GM18907 (cell line): ENCODE data around the gene FNDC3B.

ENCODE experiments used
- ATAC-seq: cut with Tn5 transposase; IDR thresholded peaks from one replicate; pipeline ENCODE4 v1.9.1; 2021; ENCODE audit warnings: mild to moderate bottlenecking, moderate library complexity; ENCODE audit not compliant: unreplicated experiment

FNDC3B gene

DNA sequence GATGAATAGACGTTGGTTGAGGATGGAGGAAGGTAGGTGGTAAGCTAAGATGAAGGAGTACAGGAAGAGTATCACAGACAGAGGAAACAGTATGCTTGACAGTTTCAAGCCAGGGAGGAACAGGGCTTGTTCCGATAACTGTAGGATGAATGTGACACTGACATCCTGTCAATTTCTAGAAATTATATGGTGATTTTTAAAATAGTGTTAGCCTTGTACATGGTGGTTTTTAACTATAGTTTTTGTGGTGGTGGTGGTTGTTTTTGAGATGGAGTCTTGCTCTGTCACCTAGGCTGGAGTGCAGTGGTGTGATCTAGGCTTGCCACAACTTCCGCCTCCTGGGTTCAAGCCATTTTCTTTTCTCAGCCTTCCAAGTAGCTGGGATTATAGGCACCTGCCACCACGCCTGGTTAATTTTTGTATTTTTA lies 92.8 kb downstream of the FNDC3B start:
- ATAC-seq: no peak

DNA sequence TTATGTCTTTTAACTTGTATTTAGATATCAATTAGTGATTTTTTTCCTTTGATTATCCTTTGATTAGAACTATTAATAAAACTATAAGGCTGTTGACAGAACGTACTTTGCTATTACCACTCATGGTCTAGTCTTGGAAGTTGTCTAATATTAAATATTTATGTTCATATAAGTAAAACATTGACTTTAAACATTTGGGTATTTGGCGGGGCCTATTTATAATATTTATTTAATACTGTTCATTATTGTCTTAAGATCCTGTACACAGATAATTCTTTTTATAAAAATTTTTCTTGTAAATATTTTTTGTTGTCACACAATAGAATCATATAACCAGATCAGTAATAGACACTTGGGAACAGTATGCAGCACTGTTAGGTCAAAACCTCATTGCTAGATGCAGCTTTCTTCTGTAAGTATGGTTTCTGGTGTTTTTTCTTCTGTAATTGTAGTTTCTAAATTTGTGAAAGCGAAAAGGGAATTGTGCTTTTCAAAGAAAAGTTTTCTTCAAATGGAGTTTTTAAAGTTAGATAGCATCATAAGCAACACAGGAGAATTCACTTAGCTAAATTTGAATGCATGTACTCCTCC lies 93.4 kb downstream of the FNDC3B start:
- no peak for ATAC-seq

DNA sequence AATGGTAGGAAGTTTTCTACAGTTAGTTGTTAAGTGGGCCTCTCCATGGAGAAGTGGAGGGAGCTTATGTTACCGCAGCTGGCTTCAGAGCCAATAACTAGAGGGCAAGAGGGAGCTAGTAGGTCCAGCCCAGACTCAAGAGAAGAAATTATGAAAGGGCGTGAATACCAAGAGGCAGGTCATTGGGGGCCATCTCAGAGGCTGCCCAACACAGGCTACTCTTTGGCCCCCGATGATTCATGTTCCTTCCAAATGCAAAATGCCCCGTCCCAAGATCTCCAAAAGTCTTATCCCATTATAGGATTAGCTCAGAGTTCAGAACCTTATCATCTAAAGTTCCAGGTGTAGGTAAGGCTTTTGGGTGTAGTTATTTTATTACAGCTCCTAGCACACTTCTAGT lies 94.5 kb downstream of the FNDC3B start:
- ATAC-seq: no peak

DNA sequence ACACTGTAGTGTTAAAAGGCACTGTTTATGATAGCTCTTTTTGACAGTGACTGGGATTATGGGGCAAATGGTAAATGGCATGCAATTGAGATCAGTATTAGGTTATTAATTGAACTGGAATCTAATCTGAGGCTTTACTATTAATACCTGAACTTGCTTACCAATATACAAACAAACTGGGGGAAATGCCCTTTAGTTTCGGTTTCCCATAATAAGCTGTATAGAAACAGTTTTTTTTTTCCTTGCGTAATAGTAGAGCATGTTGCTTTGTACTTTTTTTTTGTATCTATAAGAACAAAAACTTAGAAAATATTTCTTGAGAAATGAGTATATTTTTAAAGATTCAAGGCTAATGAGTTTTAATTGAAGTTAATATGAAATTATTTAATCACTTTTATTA lies 95.0 kb downstream of the FNDC3B start:
- ATAC-seq: peak; percentile 48

DNA sequence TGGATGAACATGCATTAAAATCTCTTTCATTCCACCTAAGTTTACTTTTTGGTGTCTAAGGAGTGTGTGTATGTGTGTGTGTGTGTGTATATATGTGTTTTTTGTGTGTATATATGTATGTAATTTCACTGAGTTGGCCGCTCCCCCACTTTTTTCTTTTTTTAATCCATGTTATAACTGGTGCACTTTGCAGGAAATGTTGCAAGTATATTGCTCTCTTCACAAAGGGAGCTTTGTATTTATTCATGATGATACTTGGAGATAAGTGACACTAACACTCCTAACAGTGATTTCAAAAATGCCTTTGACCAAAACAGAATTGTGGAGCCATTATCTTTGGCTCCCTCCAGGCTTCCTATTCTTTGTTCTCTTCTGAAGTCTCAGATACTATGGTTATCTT lies 95.8 kb downstream of the FNDC3B start:
- no peak for ATAC-seq

DNA sequence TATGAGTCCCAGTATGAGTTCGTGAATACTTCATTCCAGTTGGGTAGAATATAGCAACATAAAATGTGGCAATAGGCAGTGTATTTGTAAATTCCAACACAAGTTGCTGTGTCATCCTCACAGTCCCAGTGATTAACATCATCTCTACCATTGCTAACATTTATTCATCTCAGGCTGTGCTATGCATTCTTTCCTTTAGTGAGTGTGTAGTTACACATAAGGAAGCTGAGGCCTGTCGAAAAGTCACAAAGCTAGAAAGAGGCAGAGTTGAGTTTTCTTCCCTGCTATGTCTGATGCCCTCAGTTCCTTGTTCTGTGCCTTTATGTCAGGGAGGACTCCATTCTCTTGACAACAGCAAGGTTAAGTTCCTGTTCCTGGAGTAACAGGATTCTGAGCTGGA lies 96.4 kb downstream of the FNDC3B start:
- no peak for ATAC-seq

DNA sequence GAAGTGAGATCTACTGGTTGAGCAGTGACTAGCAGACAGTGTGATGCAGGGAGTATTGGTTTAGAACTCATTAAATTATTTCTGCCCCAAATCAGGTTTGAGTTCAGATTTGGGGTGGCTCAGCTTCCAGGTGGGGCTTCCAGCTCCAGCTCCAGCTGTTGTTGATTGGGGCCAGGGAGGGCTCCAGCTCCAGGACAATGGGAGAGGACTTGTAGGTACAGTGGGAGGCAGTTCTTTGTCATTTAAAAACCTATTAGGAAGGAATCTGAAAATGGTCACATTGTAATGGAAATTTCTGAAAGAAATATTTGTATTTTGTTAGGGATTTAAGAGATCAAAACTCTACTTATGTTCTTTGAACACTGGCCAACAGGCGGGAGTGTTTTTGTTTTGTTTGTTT lies 97.0 kb downstream of the FNDC3B start:
- no peak for ATAC-seq

DNA sequence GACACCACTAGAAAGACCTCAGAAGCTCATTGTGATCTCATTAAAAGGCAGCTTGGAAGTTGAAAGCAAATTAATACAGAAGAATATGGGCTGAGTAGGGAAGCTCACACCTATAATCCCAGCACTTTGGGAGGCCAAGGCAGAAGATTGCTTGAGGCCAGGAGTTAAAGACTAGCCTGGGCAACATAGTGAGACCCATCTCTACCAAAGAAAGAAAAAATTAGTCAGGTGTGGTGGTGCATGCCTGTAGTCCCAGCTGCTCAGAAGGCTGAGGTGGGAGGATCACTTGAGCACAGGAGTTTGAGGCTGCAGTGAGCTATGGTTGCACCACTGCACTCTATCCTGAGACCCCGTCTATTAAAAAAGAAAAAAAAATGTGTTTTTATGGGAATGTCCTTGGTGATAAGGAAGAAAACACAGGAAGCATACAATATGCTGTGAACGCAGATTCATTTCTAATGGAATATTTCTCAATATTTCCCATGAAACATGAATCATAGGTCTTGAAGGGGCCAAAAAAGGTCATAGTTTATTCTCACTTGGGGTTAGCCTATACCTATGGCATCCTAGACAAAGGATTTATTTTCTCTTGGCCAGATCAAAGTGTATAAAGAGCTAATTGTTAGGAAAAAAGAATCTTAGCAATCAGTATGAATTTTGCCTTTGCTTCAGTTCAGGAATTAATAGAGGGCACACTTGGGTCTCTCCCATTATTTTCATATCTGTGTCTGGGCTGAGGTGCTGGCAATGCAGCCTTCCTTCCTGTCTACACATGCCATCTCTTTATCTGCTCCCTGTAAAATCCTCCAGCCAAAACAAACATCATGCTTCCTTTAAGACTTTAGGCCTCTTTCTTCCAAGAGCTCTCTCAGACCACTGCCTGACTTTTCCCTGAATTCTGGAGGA lies 98.2 kb downstream of the FNDC3B start:
- no peak for ATAC-seq

DNA sequence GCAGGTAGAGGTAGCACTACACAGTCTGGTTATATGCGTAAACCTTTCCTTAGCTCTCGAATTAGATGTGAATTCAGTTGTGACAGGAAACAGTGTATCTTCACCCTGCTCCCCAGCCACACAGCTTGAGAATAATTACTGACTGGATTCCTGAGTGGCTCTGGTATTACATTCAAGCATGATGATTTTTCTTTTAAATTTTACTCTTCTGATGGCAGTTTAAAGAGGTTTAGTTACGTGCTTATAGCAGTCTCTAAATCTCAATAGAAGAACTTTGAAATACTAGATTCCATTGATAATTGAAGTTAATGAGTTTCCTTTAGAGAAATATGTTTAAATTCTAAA lies 98.8 kb downstream of the FNDC3B start:
- ATAC-seq: no peak

DNA sequence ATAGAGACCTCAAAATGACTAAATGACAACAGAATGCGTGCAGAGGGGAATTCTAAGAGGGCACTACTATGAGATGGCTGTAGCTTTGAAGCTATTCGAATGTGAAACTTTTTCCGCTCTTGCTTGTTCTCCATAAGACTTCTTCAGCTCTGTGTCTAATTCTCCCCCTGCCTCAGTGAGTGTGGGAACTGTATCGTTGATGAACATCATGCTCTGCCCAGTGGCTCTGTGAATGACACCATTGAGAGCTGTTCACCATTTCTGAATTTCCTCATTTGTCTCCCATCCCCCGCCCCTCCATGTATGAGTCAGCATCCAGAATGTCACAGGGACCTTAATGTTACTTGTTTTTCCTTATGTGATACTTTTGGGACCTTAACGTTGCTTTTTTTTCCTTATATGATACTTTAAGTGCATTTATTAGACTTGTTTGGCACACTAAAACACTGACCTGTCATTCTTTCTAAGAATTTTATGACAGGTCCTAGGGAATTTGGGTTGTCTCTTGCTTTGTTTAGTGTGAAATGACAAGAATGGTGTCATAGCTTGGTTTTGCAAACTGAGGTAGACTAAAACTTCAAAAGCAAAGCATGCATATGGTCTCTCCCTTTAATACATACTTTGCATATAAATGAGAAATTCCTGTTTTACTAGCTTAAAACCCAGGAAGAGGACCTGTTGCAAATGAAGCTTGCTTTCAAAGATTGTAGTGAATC lies 99.6 kb downstream of the FNDC3B start:
- peak; percentile 38 for ATAC-seq

DNA sequence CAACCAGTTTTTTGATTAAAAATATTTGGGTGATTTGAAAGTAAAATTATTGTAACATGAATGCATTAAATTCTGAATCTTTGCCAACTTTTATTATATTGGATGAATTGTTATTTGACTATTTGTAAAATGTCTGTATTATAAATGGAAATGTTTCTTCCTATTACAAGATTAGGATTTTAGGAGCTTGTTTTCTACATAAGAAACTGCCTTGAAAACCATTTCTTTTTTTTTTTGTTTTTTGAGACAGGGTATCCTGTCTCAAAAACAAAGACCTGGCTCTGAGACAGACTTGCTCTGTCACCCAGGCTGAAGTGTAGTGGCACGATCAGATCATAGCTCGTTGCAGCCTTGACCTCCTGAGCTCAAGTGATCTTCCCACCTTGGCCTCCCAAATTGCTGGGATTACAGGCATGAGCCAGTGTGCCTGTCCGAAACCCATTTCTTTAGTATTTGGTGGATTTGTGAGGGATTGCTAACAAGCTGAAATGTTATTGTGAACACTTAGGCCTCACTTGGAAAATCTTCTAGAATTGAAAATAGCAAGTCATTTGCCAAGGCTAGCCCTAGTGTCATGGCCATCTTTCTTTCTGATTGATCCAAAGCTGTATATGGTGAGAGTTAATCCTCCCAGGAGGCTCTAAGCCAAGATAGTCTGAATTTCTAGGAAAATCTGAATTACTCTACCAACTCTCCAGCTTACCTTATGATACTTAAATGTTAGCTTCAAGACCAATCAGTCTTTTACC lies 100.3 kb downstream of the FNDC3B start:
- no peak for ATAC-seq

DNA sequence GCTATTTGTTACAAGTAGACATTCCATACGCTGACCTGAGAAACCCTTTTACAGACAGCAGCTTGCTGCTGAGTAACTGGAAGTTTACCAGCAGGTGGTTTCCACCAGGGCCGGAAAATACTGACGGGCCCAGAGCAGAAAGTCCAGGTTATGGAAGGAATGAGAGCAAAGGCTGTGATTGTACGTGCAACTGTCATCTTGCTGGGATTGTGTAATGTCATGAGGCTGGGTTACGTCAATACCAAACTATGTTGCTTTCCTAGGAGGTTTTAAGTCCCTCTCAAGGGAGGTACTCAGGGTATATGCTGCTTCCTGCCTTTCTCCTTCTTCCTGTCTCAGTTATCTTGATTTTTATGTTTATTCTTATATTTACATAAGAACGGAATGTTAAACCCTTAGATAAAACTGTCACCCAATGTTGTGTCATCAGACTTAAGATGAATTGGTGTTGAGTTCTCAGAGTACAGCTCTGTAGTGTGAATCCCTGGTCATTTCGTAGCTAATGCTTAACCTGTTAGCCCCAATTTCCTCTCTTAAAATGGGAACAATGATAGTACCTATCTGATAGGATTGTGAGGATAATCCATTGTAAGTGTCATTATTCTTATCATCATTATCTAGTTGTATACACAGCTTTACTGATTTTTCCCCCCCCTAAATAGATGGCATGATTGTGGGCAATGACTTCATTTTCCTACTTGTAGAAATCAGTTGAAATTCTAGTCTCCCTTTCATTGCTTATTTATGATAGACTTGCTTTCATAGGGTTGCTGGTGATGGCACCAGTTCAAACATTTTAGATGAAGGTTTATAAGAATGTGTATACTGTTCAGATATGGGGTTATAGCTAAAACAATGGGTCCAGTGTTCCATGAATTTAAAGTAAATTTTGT lies 101.4 kb downstream of the FNDC3B start:
- ATAC-seq: no peak

DNA sequence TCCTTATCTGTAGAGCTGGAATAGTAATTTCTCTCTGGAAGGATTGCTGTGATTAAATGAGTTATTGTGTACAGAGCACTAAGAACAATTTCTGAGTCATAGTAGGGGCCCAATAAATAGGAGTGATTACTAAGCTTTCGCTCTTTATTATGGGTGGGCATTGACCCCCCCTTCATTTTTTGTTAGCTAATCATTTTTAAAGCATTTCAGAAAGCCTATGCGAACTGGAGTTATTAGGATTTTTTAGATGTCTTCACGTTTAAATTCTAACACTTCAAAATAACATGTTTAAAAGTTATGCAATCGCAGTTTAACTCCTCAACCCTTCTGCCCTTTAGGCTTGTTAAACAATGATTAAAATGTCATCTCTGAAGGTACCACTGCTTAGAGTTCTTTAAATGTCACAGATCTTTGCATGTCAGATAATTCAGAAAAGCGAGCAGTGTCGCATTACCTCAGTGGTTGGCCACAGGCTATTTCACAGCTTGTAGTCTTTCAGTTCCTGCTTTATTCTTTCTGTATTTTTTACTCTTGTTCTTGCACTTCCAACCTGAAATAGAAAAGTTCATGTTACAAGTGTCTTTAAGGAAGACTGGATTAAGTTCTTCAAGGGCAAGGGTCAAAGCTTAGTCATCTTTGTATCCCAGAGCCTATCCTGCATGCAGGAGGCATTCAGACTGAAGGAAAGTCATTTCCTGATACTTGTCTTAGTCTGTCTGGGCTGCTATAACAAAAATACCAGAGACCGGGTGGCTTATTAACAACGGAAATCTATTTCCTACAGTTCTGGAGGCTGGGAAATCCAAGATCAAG lies 102.9 kb downstream of the FNDC3B start:
- peak; percentile 74 for ATAC-seq

DNA sequence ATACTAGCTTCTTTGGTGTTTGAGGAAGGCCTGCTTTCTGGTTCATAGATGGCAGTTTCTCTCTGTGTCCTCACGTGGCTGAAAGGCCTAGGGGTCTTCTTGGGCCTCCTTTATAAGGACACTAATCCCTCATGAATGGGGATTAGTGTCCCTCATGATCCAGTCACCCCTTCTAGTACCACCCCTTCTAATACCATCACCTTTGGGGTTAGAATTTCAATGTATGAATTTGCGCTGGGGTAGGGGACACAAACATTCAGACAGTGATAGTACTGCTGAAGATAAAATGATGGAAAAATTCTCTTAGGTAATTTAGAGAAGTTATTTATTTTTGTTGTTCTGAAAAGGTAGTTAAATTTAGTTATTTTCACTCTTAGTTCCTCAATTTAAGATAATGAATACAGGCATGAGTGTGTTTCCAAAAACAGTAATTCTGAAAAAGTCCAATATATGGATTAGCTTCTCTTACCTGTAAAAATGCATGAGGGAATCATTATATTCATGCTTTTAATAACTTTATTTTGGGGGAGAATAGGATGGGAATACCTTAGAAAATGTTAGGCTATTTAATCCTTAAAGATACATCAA lies 103.6 kb downstream of the FNDC3B start:
- no peak for ATAC-seq

DNA sequence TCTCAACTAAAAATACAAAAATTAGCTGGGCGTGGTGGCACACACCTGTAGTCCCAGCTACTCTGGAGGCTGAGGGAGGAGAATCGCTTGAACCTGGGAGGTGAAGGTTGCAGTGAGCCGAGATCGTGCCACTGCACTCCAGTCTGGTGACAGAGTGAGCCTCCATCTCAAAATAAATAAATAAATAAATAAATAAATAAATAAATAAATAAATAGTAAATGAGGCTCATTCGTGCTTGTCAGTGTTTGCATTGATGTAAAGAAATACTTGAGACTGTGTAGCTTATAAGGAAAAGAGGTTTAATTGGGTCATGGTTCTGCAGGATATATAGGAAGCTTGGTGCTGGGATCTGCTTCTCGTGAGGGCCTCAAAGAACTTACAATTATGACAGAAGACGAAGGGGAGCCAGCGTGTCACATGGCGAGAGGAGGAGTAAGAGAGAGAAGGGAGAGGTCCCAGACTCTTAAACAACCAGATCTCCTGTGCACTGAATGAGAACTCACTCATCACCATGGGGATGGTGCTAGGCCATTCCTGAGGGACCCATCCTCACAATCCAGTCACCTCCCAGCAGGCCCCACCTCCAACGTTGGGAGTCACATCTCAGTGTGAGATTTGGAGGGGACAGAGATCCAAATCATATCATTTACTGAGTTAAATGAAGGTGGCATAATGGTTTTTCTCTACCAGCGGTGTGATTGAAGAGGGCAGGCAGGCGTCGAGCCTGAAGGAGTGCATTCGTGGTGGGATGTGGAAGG lies 104.5 kb downstream of the FNDC3B start:
- ATAC-seq: no peak

DNA sequence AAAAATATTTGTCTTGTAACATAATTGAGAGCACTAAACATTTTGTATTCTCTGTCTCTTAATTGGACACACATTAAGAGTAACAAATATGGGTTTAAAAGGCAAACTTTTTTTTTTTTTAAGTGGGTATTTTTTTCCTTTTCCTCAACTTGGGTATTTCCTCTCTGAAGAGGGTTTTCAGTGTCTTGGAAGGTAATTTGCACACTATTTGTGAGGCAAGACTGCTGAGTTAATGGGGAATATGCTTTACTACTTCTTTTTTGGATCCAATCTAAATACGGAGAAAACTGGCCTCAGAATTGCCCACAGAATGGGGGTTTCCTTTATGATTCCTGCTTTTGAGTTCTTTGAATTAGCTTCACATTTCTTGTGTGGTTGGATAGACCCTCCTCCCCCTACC lies 105.2 kb downstream of the FNDC3B start:
- ATAC-seq: no peak

DNA sequence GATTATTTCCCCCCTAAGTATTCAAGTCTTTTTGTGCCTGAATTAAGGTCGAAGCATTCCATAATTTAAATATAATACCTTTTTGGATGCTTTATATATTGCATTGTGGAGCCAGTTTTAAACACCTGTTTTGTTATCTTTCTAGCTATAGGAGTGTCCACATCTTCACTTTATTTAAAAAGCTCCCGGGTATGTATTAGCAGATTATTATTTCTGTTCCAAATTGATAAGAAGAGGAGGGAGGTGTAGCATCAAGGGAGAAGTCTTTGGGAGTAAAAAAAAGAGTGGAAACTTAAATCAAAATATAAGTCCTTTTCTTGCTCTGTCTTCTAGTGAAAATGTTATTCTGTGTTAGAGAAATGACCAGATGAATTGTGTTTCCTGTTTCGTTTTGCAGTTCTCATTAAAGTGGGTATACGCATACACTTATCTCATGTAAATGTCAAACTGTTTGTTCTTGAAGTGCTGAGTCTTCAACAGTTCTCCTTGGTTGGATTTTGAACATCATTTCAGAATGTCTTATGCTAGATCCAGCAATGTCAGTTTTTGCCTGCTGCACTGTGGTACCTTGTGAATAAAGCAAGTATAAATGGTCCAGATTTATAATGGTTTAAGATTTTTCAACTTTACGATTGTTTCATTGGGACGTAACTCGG lies 105.8 kb downstream of the FNDC3B start:
- no peak for ATAC-seq

DNA sequence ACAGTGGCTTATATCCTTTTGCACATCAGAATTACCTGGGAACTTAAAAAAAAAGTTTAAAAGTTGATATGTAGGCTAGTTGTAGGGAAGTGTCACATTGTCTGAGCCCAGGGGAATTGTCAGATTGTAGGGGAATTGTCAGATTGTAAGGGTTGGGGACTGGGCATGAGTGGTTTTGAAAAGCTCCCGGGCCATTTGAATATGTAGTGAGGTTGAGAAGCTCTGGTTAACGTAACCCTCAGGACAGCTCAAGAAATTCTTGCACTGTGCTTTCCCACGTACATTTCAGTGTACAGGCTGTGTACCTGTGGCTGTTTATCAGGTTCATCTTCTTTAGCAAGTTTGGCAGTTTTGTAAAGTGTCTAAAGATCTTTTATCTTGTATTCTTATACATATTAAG lies 107.0 kb downstream of the FNDC3B start:
- no peak for ATAC-seq
